Stimulated activated naive CD4-positive, alpha-beta T cell (primary cell): Measurements from ENCODE around the gene VWA1.
A peak's percentile ranks its signal among the peaks of the same experiment; 100 is the strongest.
"Not testable (repeated sequence)": the region's sequence is repeated elsewhere in the genome, so short reads cannot be mapped to it uniquely, and the experiment has no call there.

Source experiments
- DNase-seq, 6 experiments: peaks; one replicate each; lab custom pipeline; 2025; lab: John Stamatoyannopoulos, UW

The VWA1 gene

DNA sequence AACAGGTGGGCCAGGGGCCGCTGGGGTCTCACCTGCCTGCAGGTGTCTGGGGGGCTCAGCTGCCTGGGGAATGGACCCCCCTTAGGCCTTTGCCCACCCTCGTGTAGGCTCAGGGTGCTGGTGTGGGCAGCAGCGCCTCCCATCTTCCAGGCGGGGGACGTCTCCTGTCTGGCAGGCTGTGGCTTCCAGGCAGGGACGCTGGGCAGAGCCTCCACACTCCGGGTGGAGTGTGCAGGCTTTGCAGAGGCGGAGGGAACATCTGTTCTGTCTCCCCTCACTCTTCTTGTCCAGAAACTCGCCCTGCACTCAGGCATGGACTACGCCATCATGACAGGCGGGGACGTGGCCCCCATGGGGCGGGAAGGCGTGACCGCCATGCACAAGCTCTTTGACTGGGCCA, 20.4 kb downstream of the VWA1 start:
- not testable (repeated sequence) for DNase-seq

DNA sequence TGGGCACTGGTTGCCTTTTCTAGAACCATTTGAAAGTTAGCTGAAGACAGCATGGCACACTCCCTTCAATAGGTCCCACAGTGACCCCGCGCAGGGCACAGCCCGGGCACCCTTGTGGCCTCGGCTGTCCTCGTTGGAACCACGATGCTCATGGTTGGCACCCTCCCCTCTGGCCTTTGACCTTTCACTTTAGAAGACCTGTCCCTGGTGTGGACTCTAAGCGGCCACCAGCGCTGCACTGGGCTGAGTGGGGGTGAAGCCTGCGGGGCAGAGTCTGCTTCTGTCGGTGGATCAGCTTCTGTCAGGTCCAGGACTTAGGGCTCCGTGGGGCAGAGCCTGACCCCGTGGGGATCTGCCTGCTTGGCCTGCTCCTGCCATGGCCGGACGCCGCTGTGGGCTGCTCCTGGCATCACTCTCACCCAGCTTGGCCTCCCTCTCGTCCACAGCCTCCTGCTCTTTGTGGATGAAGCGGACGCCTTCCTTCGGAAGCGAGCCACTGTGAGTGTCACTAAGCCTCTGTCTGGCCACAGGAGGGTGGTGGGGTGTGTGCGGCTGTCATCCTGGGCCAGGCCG, 21.3 kb downstream of the VWA1 start:
- not testable (repeated sequence) for DNase-seq

DNA sequence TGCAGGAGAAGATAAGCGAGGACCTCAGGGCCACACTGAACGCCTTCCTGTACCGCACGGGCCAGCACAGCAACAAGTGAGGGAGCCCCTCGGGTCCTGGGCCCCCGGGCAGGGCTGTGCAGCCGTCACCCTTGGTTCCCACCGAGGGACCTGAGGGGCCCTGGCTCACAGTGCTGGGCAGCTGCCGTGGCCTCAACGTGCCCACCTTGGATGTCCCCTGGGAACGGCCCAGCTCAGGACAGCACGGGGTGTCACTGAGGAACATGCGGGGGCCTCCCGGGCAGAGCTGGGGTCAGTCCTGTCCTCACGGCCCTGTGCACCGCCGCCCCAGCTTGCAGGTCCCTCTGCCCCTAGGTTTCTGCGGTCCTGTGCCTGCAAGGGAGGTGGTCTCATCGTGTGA, 23.7 kb downstream of the VWA1 start:
- not testable (repeated sequence) for DNase-seq

DNA sequence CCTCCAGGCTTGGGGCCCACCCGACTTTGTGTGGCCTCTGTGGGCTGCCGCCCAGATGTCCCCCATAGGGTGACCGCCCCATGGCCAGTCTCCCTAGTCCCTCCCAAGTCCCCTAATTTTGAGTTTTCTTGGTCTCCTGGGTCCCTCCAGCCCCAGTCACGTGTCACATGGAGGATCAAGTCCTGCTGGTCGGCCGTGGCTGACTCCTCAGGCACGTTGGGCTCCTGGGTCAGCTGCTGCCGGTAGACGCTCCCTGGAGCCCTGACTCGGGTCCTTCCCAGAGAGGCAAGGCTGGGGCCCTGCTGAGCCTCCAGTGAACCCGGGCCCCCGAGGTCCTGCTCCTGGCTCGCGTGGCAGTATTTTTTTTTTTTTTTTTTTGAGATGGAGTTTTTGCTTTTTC, 24.2 kb downstream of the VWA1 start:
- DNase-seq = not testable (repeated sequence)

DNA sequence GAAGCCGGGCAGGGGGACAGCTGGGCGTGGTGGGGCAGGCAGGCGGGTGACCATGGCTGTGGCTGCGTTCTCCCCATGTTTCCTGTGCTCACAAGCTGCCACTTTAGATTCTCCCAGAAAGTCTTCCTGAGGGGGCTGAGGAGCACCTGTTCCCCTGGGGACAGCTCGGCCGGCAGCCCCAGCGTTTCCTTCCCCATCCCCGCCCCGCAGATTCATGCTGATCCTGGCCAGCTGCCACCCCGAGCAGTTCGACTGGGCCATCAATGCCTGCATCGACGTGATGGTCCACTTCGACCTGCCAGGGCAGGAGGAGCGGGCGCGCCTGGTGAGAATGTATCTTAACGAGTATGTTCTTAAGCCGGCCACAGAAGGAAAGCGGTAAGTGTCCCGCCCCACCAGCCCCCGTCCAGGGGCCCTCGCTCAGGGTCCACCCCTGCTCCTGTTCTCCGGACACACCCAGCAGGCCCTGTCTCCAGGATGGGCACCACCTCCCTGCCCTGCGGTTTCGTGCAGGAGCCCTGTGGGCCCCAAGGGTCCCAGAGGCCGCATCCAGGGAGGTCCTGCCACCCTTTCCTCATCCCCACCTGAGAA, 25.1 kb downstream of the VWA1 start:
- no peak for DNase-seq

DNA sequence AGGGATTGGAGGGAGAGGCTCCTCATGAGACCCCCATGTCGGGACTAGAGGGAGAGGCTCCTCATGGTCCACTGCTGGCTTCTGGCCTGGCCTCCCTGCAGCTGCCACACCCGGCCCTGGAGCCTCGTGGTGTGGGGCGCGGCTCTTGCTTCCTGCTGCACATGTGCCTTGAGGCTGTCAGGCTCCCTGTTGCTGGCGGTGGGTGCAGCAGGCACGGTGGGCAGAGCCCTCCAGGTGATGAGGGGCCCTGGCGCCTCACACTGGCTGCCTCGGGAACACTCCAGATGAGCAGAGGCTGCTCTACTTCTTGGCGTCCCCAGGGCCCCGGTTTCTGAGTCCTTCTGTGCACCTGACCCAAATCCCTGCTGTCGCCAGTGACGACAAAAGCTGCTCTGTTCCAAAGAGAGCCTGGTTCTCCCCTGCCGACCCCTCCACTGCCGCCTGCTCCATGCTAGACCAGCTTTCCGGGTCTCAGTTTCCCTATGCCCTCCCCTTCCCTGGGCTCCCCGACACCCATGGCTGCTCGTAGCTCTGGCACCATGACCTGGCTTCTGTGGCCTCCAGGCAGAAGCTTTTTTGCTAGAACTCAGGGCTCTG, 26.3 kb downstream of the VWA1 start:
- DNase-seq = no peak

DNA sequence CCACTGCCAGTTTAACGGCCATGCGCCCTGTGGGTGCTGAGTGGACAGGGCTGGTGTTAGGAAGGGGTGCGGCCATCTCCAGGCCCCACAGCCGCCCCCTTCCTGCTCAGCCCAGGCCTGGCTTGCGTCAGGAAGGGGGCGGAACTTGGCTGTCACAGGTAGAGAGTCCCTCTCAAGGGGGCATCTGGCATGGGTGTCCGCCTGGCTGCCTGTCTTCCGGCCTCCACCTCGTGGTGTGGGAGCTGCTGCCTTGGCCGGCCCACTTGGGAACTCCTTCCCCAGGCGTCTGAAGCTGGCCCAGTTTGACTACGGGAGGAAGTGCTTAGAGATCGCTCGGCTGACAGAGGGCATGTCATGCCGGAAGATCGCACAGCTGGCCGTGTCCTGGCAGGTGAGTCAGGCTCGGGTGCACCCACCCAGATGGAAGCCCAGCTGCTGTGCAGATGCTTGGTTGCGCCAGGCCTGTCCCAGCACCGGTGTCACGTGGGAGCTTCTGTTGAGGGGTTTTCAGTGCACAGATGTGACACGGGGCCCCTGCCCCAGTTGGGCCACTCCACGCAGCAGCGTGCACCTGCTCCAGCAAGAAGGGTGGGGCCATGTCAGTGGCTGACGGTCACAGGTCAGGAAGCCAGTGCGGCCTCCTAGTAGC, 27.0 kb downstream of the VWA1 start:
- DNase-seq = peak in 1 of 6 experiments; percentile 11

DNA sequence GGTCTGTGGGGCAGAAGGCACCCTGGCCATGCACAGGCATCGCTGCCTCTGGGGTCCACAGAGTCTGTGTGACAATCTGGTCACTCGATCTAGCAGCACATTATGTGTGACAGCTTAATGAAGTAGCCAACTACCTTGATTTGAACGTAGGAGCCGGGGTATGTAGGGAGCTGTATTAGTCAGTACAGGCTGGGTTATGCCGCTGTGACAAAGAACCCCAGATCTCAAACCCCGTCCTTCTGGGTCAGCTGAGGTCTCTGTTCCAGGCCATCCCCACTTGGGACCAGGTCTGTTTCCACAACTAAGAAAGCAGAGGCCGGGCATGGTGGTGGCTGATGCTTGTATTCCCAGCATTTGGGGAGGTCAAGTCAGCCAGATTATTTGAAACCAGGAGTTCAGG, 27.8 kb downstream of the VWA1 start:
- DNase-seq = no peak

DNA sequence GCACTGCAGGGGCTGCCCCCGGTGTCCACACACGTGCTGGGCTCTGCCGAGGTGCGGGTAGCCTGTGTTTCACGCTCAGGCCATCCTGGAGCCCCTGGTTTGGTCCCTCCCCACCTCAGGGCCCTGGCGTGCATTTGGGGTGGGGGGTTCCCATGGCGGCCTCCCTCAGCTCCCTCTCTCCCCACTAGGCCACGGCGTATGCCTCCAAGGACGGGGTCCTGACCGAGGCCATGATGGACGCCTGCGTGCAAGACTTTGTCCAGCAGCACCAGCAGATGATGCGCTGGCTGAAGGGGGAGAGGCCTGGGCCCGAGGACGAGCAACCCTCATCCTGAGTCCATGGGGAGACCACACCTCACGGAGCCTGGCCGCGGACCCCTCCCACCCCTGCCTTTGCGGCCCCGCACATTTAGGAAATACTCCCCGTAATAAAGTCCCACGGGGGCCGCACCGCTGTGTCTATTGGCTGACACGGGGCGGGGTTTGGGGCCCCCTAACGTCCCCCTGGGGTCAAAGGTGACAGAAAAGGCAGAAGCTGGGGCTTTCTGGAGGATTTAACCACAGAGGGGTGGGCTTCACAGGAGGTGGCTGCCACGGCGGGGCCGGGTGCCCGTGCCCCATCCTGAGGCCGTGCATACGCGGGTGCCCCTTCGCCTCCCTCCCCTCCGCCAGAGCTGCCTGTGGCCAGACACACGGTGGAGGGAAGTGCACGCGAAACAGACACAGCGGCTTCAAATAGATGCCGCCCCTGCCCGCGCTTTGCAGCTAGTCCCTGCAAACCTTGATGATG, 32.9 kb downstream of the VWA1 start:
- DNase-seq = not testable (repeated sequence)

DNA sequence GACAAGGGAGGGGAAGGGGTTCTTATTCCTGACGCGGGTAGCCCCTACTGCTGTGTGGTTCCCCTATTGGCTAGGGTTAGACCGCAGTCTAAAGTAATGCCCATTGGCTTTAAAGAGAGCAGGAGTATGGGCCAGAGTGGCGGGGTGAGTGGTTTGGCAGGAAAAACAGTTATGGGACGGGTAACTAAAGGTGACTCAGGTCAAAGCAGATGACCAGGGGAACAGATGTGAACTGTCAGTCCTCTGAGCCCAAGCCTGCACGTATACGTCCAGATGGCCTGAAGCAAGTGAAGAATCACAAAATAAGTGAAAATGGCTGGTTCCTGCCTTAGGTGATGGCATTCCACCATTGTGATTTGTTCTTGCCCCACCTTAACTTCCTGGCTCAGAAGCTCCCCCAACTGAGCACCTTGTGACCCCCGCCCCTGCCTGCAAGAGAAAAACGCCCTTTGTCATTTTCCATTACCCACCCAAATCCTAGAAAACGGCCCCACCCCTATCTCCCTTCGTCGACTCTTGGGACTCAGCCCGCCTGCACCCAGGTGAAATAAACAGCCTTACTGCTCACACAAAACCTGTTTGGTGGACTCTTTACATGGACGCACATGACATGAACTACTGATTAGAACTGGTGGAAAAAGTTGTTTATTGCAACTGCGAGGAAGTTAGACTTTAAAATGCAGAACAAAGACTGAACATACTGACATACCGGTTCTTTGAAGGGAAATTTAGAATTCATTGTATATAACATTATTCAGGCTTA, 35.3 kb downstream of the VWA1 start:
- peak in 3 of 6 experiments; percentile 23 to 63 (median 53) for DNase-seq

DNA sequence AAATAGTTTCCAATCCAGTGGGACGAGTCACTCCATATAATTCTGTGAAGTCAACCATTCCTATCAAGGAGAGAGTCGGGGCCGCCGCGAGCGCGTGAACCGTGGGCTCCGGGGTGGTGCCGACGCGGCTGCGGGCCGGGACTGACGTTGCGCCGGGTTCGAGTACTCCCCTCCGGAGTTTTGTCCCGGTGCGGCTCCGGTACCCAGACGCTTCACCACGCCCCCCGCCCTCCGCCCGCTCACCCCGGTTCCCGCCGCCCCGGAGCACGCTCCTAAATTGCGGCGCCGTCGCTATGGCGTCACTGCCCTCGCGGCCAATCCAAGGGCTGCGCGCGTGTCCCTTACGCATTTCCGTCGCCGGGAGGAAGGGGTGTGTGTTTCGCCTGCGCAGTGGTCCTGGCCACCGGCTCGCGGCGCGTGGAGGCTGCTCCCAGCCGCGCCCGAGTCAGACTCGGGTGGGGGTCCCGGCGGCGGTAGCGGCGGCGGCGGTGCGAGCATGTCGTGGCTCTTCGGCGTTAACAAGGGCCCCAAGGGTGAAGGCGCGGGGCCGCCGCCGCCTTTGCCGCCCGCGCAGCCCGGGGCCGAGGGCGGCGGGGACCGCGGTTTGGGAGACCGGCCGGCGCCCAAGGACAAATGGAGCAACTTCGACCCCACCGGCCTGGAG, 36.0 kb downstream of the VWA1 start, which contains the start of gene ATAD3B:
TSS of gene ATAD3B (plus strand) at position 377 of the 664 bp plus-strand sequence. CDS start at position 497, 120 bp downstream.
- peak; percentile 81 to 89 (median 85) for DNase-seq

DNA sequence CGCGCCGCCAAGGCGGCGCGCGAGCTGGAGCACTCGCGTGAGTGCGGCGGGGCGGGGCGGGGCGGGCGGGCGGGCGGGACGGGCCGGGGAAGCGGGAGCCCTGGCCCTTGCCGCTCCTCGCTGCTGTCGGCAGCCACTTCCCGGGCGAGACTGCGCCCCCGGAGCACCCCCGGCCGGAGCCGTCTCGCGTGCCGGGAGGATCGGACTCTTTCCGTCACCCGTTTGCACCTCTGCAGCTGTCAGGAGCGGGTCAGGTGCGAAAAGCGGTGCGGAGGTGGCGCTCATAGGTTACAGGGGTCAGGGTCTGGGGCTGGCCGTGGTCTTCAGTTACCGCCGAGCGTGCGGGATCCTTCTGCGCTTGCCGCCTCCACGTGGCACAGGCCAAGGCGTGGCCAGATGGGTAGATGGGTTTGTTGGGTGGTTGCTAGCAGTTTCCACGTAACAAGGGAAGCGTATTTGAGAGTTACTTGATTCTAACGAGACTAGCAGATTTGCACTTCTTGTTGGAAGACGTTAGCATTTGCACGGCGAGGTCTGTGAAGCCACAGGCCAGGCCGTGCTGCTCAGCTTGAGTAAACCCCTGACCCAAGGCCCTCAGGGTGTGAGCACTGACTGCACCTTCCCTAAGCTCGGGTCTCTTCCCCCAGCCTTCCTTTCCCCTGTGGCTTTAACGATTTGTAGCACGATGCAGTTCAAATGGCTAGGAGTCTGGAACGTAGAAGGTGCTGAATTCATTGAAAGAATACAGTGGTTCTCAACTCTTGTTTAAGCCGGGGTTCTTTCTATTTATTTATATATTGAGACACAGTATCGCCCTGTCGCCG, 36.8 kb downstream of the VWA1 start:
- peak in 4 of 6 experiments; percentile 4 to 30 (median 16) for DNase-seq

DNA sequence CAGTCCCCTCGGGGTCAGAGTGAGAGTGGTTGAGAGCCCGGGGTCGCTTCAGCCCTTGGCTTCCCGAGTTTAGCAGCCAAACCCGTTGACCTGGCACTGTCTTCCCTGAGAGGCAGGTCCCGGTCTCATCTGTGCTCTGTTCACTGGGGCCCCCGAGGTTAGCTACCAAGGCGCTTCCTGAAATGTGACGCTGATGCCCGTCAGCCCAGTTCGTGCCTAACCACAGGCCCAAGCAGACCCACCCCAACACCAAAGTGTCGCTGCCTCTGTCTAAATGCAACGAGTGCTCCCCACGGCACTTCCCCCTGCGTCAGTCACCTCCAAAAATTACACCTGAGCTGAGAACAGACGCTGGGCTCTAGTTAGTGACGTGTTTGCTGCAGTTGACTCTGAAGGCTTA, 40.5 kb downstream of the VWA1 start:
- not testable (repeated sequence) for DNase-seq

DNA sequence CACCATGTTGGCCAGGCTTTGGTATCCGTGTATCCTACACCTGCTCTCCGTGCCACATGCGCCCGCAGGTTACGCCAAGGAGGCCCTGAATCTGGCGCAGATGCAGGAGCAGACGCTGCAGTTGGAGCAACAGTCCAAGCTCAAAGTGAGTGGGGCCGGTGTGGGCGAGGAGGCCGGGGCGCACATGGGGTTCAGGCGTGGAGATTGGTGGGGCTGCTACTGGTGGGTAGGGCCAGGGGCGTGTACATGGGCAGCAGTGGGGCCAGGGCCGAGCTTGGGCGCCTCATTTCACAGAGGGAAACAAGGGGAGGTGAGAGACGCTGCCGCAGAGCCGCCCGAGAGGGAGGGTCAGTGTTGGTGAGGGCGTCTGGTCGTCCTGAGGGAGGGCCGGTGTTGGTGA, 41.7 kb downstream of the VWA1 start:
- DNase-seq = no peak

DNA sequence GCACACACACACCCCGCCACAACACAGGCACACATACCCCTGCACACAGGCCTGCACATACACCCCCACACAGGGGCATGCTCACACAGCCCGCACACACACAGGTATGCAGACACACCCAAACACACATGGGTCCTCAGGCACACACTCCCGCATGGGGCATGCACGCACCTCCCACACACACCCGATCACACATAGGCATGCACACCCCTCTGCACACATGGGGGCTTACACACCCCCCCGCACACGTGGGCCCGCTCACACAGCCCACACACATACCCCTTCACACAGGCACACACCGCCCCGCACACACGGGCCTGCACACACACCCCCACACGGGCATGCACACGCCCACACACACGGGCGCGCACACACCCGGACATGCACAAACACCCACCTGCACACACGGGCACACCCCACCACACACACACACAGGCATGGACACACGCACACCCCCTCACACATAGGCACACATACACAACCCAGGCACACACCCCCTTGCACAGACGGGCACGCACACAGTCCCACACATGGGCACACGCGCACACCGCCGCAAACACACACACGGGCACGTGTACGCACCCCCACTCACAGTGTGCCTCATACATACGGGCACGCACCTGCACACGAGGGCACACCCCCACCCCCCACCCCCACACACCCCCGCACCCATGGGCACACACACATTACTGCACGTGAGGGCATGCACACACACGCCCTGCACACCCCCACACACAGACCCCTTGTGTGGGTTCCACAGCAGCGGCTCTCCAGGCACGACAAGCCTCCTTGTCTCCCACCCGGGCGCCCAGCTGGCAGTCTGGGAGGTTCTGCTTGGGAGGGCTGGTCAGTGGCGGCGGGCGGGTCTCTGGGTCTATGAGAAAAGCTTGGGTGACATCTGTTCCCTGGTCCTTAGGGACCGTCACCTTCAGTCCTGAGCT, 44.3 kb downstream of the VWA1 start:
- no peak for DNase-seq

DNA sequence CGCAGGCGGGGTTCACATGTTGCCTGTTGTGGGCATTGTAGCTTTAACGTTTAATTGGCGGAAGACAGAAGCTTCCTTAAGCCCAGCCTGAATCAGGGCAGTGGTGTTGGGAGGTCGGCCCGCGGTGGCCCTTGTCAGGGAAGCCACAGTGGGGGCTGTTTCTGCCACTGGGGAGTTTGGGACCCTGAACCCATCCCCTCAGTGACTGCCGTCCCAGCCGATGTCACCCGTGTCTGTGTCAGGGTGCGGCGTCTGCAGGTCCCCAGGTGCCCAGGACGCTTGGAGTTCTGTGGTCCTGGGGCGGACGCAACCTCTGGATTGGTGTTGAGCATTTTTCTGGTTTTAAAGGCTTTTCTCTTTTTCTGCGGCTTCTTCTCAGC, 45.0 kb downstream of the VWA1 start:
- DNase-seq = not testable (repeated sequence)

DNA sequence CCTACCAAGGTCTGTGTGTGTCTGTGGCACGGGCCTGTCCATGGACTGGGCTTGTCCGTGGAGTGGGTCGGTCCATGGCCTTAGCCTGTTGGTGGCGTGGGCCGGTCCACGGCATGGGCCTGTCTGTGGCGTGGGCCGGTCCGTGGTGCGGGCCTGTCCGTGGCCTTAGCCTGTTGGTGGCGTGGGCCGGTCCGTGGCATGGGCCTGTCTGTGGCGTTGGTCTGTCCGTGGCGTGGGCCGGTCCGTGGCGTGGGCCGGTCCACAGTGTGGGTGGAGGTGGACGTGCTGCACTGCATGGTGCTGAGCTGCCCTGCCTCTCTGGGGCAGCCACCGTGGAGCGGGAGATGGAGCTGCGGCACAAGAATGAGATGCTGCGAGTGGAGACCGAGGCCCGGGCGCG, 46.3 kb downstream of the VWA1 start:
- not testable (repeated sequence) for DNase-seq

DNA sequence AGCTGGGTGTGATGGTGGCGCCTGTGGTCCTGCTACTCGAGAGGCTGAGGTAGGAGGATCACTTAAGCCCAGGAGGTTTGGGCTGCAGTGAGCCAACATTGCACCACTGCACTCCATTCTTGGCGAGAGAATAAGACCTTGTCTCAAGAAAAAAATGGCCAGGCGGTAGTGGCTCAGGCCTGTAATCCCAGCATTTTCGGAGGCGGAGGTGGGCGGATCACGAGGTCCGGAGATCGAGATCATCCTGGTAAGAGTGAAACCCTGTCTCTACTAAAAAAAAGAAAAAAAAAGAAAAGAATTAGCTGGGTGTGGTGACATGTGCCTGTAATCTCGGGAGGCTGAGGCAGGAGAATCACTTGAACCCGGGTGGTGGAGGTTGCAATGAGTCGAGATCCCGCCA, 47.4 kb downstream of the VWA1 start:
- DNase-seq = no peak

DNA sequence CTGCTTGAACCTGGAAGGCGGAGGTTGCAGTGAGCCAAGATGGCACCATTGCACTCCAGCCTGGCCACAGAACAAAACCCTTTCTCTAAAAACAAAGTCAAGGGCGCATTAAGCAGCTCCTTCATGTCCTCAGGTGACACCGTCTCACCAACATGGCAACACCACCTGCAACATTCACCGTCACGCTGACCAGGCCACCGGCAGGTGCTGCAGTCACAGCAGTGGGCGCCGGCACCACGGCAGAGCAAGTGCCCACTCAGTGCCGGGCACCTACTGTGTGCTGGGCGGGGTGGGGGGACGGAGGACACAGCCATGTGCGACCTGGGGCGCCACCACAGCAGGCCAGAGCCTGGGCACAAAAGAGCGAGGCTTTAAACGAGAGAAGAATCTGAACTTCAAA, 48.2 kb downstream of the VWA1 start:
- no peak for DNase-seq
